GM21447 (cell line): ENCODE measurements around the gene SMIM7.
"Not testable (repeated sequence)": the region's sequence is repeated elsewhere in the genome, so short reads cannot be mapped to it uniquely, and the experiment has no call there.

Experiments
- ATAC-seq: cut with Tn5 transposase; IDR thresholded peaks from one replicate; pipeline ENCODE4 v1.9.1; 2021; ENCODE audit not compliant: unreplicated experiment

The SMIM7 gene

GRCh38 chr19:16659832-16660708 lies at the start of gene SMIM7:
TSS of gene SMIM7 (minus strand) at chr19:16660144. CDS start at chr19:16660110, 34 bp downstream.
- ATAC-seq, result peak; percentile 79

- no peak for ATAC-seq
Observed at GRCh38 chr19:16703677-16704076, 43.7 kb upstream of the SMIM7 start.

- ATAC-seq, result no peak
Observed at GRCh38 chr19:16702123-16702522, 42.2 kb upstream of the SMIM7 start.

- no peak for ATAC-seq
Observed at GRCh38 chr19:16698914-16699313, 39.0 kb upstream of the SMIM7 start.

- ATAC-seq, result no peak
Observed at GRCh38 chr19:16688084-16688483, 28.1 kb upstream of the SMIM7 start.

GRCh38 chr19:16684216-16684615 lies 24.3 kb upstream of the SMIM7 start:
- no peak for ATAC-seq

GRCh38 chr19:16682539-16682938 lies 22.6 kb upstream of the SMIM7 start:
- ATAC-seq, result no peak

GRCh38 chr19:16679811-16680210 lies 19.9 kb upstream of the SMIM7 start:
- ATAC-seq, result no peak

GRCh38 chr19:16678498-16678897 lies 18.6 kb upstream of the SMIM7 start:
- ATAC-seq, result no peak

GRCh38 chr19:16677055-16677454 lies 17.1 kb upstream of the SMIM7 start:
- ATAC-seq, result no peak

GRCh38 chr19:16676101-16676798 lies 16.3 kb upstream of the SMIM7 start:
- no peak for ATAC-seq

GRCh38 chr19:16673839-16674238 lies 13.9 kb upstream of the SMIM7 start:
- not testable (repeated sequence) for ATAC-seq

- no peak for ATAC-seq
Observed at GRCh38 chr19:16673231-16673630, 13.3 kb upstream of the SMIM7 start.

GRCh38 chr19:16671652-16672274 lies 11.8 kb upstream of the SMIM7 start:
- no peak for ATAC-seq

GRCh38 chr19:16670291-16670690 lies 10.3 kb upstream of the SMIM7 start:
- no peak for ATAC-seq

- not testable (repeated sequence) for ATAC-seq
Observed at GRCh38 chr19:16668702-16669101, 8.8 kb upstream of the SMIM7 start.

- no peak for ATAC-seq
Observed at GRCh38 chr19:16668176-16668575, 8.2 kb upstream of the SMIM7 start.

- no peak for ATAC-seq
Observed at GRCh38 chr19:16661480-16662034, 1.6 kb upstream of the SMIM7 start.

GRCh38 chr19:16660763-16661479 lies 977 bp upstream of the SMIM7 start, which contains the start of gene TMEM38A:
TSS of gene TMEM38A (plus strand) at chr19:16661139. CDS start at chr19:16661218, 79 bp downstream.
- ATAC-seq, result peak; percentile 23

- ATAC-seq, result no peak
Observed at GRCh38 chr19:16659464-16659831, 496 bp downstream of the SMIM7 start.

- ATAC-seq, result no peak
Observed at GRCh38 chr19:16657384-16657783, 2.6 kb downstream of the SMIM7 start.
